ENCODE data around the gene ZNF653. TPM values are rescaled to one million over a fixed set of nuclear protein-coding genes. Genes with fewer than 3 reads are reported as not detected.

ZNF653 gene
- total RNA-seq = 3.6 and 4.9 TPM in 2 replicates

GRCh38 chr19:11505504-11506100 lies at the start of gene ZNF653:
ZNF653 (minus strand) TSS chr19:11505839; CDS start chr19:11505786, 53 bp downstream.

DNA sequence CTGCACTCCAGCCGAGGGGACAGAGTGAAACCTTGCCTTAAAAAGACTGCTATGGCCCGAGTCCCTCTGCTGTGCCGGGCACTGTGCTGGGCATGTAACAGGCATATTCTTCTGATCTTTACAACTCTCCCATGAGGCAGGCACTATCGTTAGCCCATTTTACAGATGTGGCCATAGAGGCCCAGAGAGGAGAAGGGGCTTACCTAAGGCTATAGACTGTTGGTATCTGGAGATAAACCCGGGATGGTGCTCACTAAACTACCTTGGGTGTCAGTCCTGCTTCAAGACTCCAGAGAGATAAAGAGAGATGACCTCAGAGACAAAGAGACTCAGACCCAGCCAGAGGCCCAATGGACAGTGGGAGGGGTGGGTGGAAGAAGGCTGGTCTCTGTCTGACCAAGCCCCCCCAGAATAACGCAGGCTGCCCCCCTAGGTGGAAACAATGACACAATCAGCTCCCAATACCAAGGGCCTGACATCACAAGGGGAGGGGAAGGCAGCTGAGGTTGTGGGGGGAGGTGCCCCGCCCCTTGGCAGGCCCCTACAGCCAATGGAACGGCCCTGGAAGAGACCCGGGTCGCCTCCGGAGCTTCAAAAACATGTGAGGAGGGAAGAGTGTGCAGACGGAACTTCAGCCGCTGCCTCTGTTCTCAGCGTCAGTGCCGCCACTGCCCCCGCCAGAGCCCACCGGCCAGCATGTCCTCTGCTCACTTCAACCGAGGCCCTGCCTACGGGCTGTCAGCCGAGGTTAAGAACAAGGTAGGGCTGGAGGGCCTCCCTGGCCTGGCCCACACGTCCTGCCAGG lies 32.8 kb upstream of the ZNF653 start, which contains the start of gene CNN1:
Gene CNN1, plus strand, starts transcription at position 620 of the 805 bp plus-strand sequence. Its CDS starts 77 bp downstream, at position 697.

DNA sequence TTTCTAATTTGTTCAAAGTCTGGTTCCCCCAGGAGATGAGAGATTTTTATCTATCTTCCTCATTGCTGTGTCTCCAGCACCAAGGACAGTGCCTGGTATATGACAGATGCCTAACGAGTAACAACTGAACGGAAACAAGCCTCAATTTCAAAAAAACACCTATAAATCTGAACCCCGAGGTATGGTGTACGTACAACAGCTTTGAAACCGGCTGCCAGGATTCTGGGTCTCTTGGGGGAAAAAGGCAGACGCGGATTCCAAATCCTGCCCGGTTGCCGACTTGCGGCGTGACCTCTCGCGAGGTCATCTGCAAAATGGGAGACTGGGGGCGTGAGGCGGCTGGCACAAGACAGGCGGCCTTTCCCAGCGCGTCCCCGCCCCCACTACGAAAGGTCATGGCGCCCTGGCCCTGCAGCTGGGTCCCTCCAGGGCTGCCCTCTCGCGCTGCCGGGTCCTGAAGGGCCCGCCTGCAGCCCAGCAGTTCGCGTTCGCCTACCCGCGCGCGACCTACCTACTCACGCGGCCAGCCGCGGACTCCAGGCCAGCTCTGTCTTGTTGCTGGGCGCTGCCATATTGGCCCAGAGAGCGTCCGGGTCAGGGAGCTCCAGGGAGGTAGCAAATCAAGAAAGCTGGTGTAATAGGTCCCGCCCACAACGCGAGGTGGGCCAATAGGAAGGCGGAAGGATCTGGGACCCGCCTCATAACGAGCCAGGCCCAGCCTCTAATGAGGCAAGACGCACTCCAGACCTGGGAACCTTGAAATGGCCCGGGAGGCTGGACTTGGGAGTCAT lies 23.1 kb upstream of the ZNF653 start, which contains the start of gene ECSIT:
Gene ECSIT, minus strand, starts transcription at position 584 of the 791 bp plus-strand sequence. CDS start 9,964 bp downstream, outside the sequence.

GRCh38 chr19:11480715-11481533 lies 24.7 kb downstream of the ZNF653 start, which contains the start of gene ELAVL3:
ELAVL3 (minus strand) TSS chr19:11481046; CDS start chr19:11480608, 438 bp downstream.

DNA sequence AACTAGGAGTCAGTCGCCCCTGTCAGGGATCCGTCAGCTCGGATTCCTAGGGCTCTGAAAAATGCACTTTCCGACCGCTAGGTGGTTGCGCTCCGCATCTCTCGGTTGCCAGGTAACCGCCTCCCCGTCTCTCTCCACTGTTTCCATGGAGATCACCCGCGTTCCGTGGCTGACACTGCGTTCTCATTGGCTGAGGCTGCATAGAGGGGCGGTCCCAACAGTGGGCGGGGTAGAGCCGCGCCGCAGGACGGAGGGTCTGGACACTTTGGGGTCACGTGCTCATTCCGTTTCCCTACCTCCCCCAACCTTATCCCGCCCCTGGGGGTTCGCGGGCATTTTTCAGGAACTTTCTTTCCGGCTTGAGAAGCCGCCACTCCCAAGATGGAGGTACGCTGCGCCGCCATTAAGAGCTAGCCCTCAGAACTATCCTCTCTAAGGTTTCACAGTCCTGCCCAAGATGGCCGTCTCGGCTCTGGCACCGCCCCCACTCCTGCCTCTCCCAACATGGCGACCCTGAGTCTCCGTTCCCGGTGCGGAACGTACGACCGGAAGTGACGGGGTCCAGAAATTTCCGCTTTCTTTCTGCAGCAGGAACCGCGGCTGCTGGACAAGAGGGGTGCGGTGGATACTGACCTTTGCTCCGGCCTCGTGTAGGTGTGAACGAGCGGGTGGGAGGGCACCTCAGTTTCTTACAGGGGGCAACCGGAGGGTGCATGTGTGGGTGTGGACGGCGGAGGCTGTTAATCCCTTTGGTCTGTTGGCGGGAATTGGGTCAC lies 70.4 kb downstream of the ZNF653 start, which contains the start of the genes ODAD3 and PRKCSH:
Gene ODAD3, minus strand, starts transcription at position 65 of the 776 bp plus-strand sequence. CDS start 105 bp downstream, outside the sequence.
Gene PRKCSH, plus strand, starts transcription at position 579 of the 776 bp plus-strand sequence. CDS start 483 bp downstream, outside the sequence.

Other genes with a start within 250 kb of the ZNF653 start
- 11.0 and 20.7 TPM in 2 replicates for gene DOCK6, start 243.3 kb downstream of the ZNF653 start, total RNA-seq
- gene TSPAN16, start 209.7 kb downstream of the ZNF653 start, total RNA-seq = not detected in 2 replicates
- gene RAB3D, start 166.2 kb downstream of the ZNF653 start, total RNA-seq = 3.5 and 8.0 TPM in 2 replicates
- 49.0 and 103 TPM in 2 replicates for gene TMEM205, start 159.6 kb downstream of the ZNF653 start, total RNA-seq
- 4.4 and 10.4 TPM in 2 replicates for gene CCDC159, start 159.3 kb downstream of the ZNF653 start, total RNA-seq
- 20.5 and 22.4 TPM in 2 replicates for gene PLPPR2, start 150.4 kb downstream of the ZNF653 start, total RNA-seq
- 0.09 and 0.30 TPM in 2 replicates for gene SWSAP1, start 131.2 kb downstream of the ZNF653 start, total RNA-seq
- 4.8 and 7.8 TPM in 2 replicates for gene EPOR, start 121.5 kb downstream of the ZNF653 start, total RNA-seq
- gene RGL3, start 86.5 kb downstream of the ZNF653 start, total RNA-seq = 0.30 TPM in 1 of 2 replicates, not detected in the other
- 0.30 TPM in 1 of 2 replicates, not detected in the other for gene ODAD3, start 70.7 kb downstream of the ZNF653 start, total RNA-seq
- 173 and 300 TPM in 2 replicates for gene PRKCSH, start 70.2 kb downstream of the ZNF653 start, total RNA-seq
- not detected in 2 replicates for gene ELAVL3, start 24.8 kb downstream of the ZNF653 start, total RNA-seq
- 24.9 and 26.1 TPM in 2 replicates for gene ECSIT, start 23.3 kb upstream of the ZNF653 start, total RNA-seq
- gene CNN1, start 33.0 kb upstream of the ZNF653 start, total RNA-seq = 29.5 and 106 TPM in 2 replicates
- 23.4 and 27.3 TPM in 2 replicates for gene ELOF1, start 53.4 kb upstream of the ZNF653 start, total RNA-seq
- gene ACP5, start 71.8 kb upstream of the ZNF653 start, total RNA-seq = 0.59 TPM in 1 of 2 replicates, not detected in the other
- gene ZNF627, start 91.6 kb upstream of the ZNF653 start, total RNA-seq = 22.1 and 27.0 TPM in 2 replicates
- 5.6 and 6.4 TPM in 2 replicates for gene ZNF823, start 233.1 kb upstream of the ZNF653 start, total RNA-seq